Tibial artery (tissue), 4 donors: ENCODE results near the gene SAV1.

Experiments used
- DNase-seq, 2 donors: peaks; one replicate each; pipeline ENCODE4 v3.0.0-alpha.2; 2019
- H3K27ac ChIP-seq, 2 donors: fragments of 200-600 bp; sonication (generic) in 1 of 2; 1 replicate in 1 of 2; 2 replicates in 1 of 2; pipeline ENCODE4 v1.5.1; 2018 to 2019; ENCODE audit warnings: mild to moderate bottlenecking in 1 of 2
- H3K27me3 ChIP-seq, 2 donors: fragments of 200-600 bp; sonication (generic) in 1 of 2; one replicate each; pipeline versions ENCODE4 v1.5.1 to v1.6.0; 2016 to 2019
- H3K36me3 ChIP-seq, 3 donors: fragments of 200-600 bp; sonication (generic) in 2 of 3; one replicate each; pipeline ENCODE4 v1.5.1; 2016 to 2019; ENCODE audit warnings: mild to moderate bottlenecking in 2 of 3
- H3K4me1 ChIP-seq, 4 donors: fragments of 200-600 bp; sonication (generic) in 2 of 4; 1 replicate in 3 of 4; 2 replicates in 1 of 4; pipeline ENCODE4 v1.5.1; 2016 to 2019
- H3K4me3 ChIP-seq, 2 donors: fragments of 200-600 bp; sonication (generic) in 1 of 2; 1 replicate in 1 of 2; 2 replicates in 1 of 2; pipeline ENCODE4 v1.5.1; 2018 to 2019; ENCODE audit warnings: mild to moderate bottlenecking in 2 of 2
- H3K9me3 ChIP-seq, 3 donors: fragments of 200-600 bp; sonication (generic) in 1 of 3; one replicate each; pipeline ENCODE4 v1.5.1; 2016 to 2019
- CTCF ChIP-seq, 2 experiments: fragments of 200-600 bp in 1 of 2; fragments of 450-650 bp in 1 of 2; IDR thresholded peaks; one replicate each; pipeline ENCODE4 v1.5.1; 2017 to 2019; ENCODE audit warnings: antibody characterized with exemption in 2 of 2, mild to moderate bottlenecking in 1 of 2, moderate library complexity in 1 of 2
- intact Hi-C: fragments of 100-400 bp; cut with DNase I; formaldehyde crosslinking; loops from one replicate; pipeline ENCODE4 v1.15.0; 2023; ENCODE audit warnings: low total_unique reads

The SAV1 gene

GRCh38 chr14:50677527-50678063 is 9.5 kb upstream of the SAV1 start:
- no peak for DNase-seq
- no peak overlapping the region for H3K4me3 ChIP-seq
- H3K4me1 ChIP-seq = peaks cover 0 to 22% (median 7%) of the 10 kb centered on the region in 4 donors
- no peaks in the 10 kb centered on the region for H3K9me3 ChIP-seq
- H3K27me3 ChIP-seq = no peaks in the 10 kb centered on the region
- no peaks in the 10 kb centered on the region for H3K36me3 ChIP-seq
- intact Hi-C loops = no loop called here
- no peak for TF ChIP-seq CTCF (IDR thresholded peaks at IDR 0.05)
- peak overlapping the region; percentile 23 to 30 for H3K27ac ChIP-seq

- Histone ChIP-seq H3K36me3 (no peaks in the 10 kb centered on the region), H3K4me3 (no peak overlapping the region), H3K4me1 (peaks cover 0 to 22% (median 7%) of the 10 kb centered on the region in 4 donors), H3K27me3 (no peaks in the 10 kb centered on the region), H3K27ac (peak overlapping the region; percentile 23 to 30), H3K9me3 (no peaks in the 10 kb centered on the region)
- intact Hi-C loops = no loop called here
- TF ChIP-seq CTCF (IDR thresholded peaks at IDR 0.05) = no peak
- DNase-seq = no peak
These were observed 8.9 kb upstream of the SAV1 start for GRCh38 chr14:50676814-50677516.

GRCh38 chr14:50675597-50675996 is 7.5 kb upstream of the SAV1 start:
- Histone ChIP-seq H3K27ac (no peak overlapping the region), H3K27me3 (no peaks in the 10 kb centered on the region), H3K36me3 (no peaks in the 10 kb centered on the region), H3K9me3 (no peaks in the 10 kb centered on the region), H3K4me1 (peaks cover 0 to 22% (median 7%) of the 10 kb centered on the region in 4 donors), H3K4me3 (no peak overlapping the region)
- no peak for TF ChIP-seq CTCF (IDR thresholded peaks at IDR 0.05)
- intact Hi-C loops = no loop called here
- DNase-seq = no peak

- no peak overlapping the region for H3K27ac ChIP-seq
- no peak for TF ChIP-seq CTCF (IDR thresholded peaks at IDR 0.05)
- H3K4me3 ChIP-seq = no peak overlapping the region
- intact Hi-C loops = no loop called here
- H3K36me3 ChIP-seq = no peaks in the 10 kb centered on the region
- no peaks in the 10 kb centered on the region for H3K27me3 ChIP-seq
- no peaks in the 10 kb centered on the region for H3K9me3 ChIP-seq
- DNase-seq = no peak
- peaks cover 0 to 11% (median 0%) of the 10 kb centered on the region in 4 donors for H3K4me1 ChIP-seq
These were observed 2.8 kb upstream of the SAV1 start for GRCh38 chr14:50670866-50671256.

- peaks cover 0 to 17% (median 2%) of the 10 kb centered on the region in 4 donors for H3K4me1 ChIP-seq
- H3K4me3 ChIP-seq = no peak overlapping the region
- no peak overlapping the region for H3K27ac ChIP-seq
- DNase-seq = no peak
- H3K36me3 ChIP-seq = no peaks in the 10 kb centered on the region
- no peak for TF ChIP-seq CTCF (IDR thresholded peaks at IDR 0.05)
- intact Hi-C loops = no loop called here
- H3K27me3 ChIP-seq = no peaks in the 10 kb centered on the region
- no peaks in the 10 kb centered on the region for H3K9me3 ChIP-seq
These were observed 2.2 kb upstream of the SAV1 start for GRCh38 chr14:50670196-50670865.
